ENCODE results near the gene UBE2R2. TPM values are rescaled to one million over a fixed set of nuclear protein-coding genes. Genes with fewer than 3 reads are reported as not detected.

UBE2R2 gene
- total and polyA plus RNA-seq, 2 donors, result 13.6 to 30.1 TPM

GRCh38 chr9:33923998-33924701 is 107.2 kb downstream of the UBE2R2 start:
- H3K4me1 ChIP-seq (ENCODE audit: control insufficient read depth in 2 of 2, insufficient read depth in 2 of 2, low read length in 2 of 2), result no peaks in the 10 kb centered on the region
- H3K9me3 ChIP-seq (ENCODE audit: control insufficient read depth in 2 of 2, insufficient read depth in 1 of 2, low read length in 1 of 2), result no peaks in the 10 kb centered on the region
- H3K4me3 ChIP-seq (ENCODE audit: low read length in 2 of 2), result no peak overlapping the region
- WGBS, result 93% methylated on average over 14 of the region's 14 CpGs
- H3K36me3 ChIP-seq (ENCODE audit: control insufficient read depth in 2 of 2, insufficient read depth in 2 of 2, low read length in 1 of 2), result peaks cover 85 to 99% of the 10 kb centered on the region in 2 donors
- no peaks in the 10 kb centered on the region for H3K27me3 ChIP-seq (ENCODE audit: control insufficient read depth in 2 of 2, insufficient read depth in 1 of 2, low read length in 1 of 2)
- H3K27ac ChIP-seq (ENCODE audit: low read depth in 1 of 2, low read length in 1 of 2), result no peak overlapping the region
- no peak for DNase-seq (ENCODE audit: low read depth in 6 of 9, low spot score in 9 of 9)

GRCh38 chr9:33924978-33925797 is 108.2 kb downstream of the UBE2R2 start:
- Histone ChIP-seq H3K4me3 (ENCODE audit: low read length in 2 of 2) (no peak overlapping the region), H3K27ac (ENCODE audit: low read depth in 1 of 2, low read length in 1 of 2) (no peak overlapping the region), H3K27me3 (ENCODE audit: control insufficient read depth in 2 of 2, insufficient read depth in 1 of 2, low read length in 1 of 2) (no peaks in the 10 kb centered on the region), H3K4me1 (ENCODE audit: control insufficient read depth in 2 of 2, insufficient read depth in 2 of 2, low read length in 2 of 2) (no peaks in the 10 kb centered on the region), H3K36me3 (ENCODE audit: control insufficient read depth in 2 of 2, insufficient read depth in 2 of 2, low read length in 1 of 2) (peaks cover 84 to 96% of the 10 kb centered on the region in 2 donors), H3K9me3 (ENCODE audit: control insufficient read depth in 2 of 2, insufficient read depth in 1 of 2, low read length in 1 of 2) (no peaks in the 10 kb centered on the region)
- peak in 8 of 9 donors; percentile 4 to 60 (median 24) for DNase-seq (ENCODE audit: low read depth in 6 of 9, low spot score in 9 of 9)
- WGBS, result 94% methylated on average over 17 of the region's 17 CpGs

GRCh38 chr9:33926746-33927485 is 110.0 kb downstream of the UBE2R2 start:
- no peaks in the 10 kb centered on the region for H3K27me3 ChIP-seq (ENCODE audit: control insufficient read depth in 2 of 2, insufficient read depth in 1 of 2, low read length in 1 of 2)
- 97% methylated on average over 17 of the region's 17 CpGs for WGBS
- DNase-seq (ENCODE audit: low read depth in 6 of 9, low spot score in 9 of 9), result no peak

GRCh38 chr9:33927694-33928093 is 110.7 kb downstream of the UBE2R2 start:
- DNase-seq (ENCODE audit: low read depth in 6 of 9, low spot score in 9 of 9), result no peak
- Histone ChIP-seq H3K4me1 (ENCODE audit: control insufficient read depth in 2 of 2, insufficient read depth in 2 of 2, low read length in 2 of 2) (no peaks in the 10 kb centered on the region), H3K9me3 (ENCODE audit: control insufficient read depth in 2 of 2, insufficient read depth in 1 of 2, low read length in 1 of 2) (no peaks in the 10 kb centered on the region), H3K27ac (ENCODE audit: low read depth in 1 of 2, low read length in 1 of 2) (no peak overlapping the region), H3K4me3 (ENCODE audit: low read length in 2 of 2) (no peak overlapping the region), H3K36me3 (ENCODE audit: control insufficient read depth in 2 of 2, insufficient read depth in 2 of 2, low read length in 1 of 2) (peaks cover 81 to 94% of the 10 kb centered on the region in 2 donors), H3K27me3 (ENCODE audit: control insufficient read depth in 2 of 2, insufficient read depth in 1 of 2, low read length in 1 of 2) (no peaks in the 10 kb centered on the region)
- WGBS, result 96% methylated on average over 15 of the region's 15 CpGs

More at GRCh38 chr9:33926746-33927485, 110.0 kb downstream of the UBE2R2 start:
- peaks cover 81 to 94% of the 10 kb centered on the region in 2 donors for H3K36me3 ChIP-seq (ENCODE audit: control insufficient read depth in 2 of 2, insufficient read depth in 2 of 2, low read length in 1 of 2)
- no peak overlapping the region for H3K4me3 ChIP-seq (ENCODE audit: low read length in 2 of 2)
- no peaks in the 10 kb centered on the region for H3K9me3 ChIP-seq (ENCODE audit: control insufficient read depth in 2 of 2, insufficient read depth in 1 of 2, low read length in 1 of 2)
- H3K27ac ChIP-seq (ENCODE audit: low read depth in 1 of 2, low read length in 1 of 2), result no peak overlapping the region
- no peaks in the 10 kb centered on the region for H3K4me1 ChIP-seq (ENCODE audit: control insufficient read depth in 2 of 2, insufficient read depth in 2 of 2, low read length in 2 of 2)

- Histone ChIP-seq H3K27me3 (ENCODE audit: control insufficient read depth in 2 of 2, insufficient read depth in 1 of 2, low read length in 1 of 2) (no peaks in the 10 kb centered on the region), H3K27ac (ENCODE audit: low read depth in 1 of 2, low read length in 1 of 2) (no peak overlapping the region), H3K9me3 (ENCODE audit: control insufficient read depth in 2 of 2, insufficient read depth in 1 of 2, low read length in 1 of 2) (no peaks in the 10 kb centered on the region), H3K36me3 (ENCODE audit: control insufficient read depth in 2 of 2, insufficient read depth in 2 of 2, low read length in 1 of 2) (peaks cover 75 to 93% of the 10 kb centered on the region in 2 donors), H3K4me1 (ENCODE audit: control insufficient read depth in 2 of 2, insufficient read depth in 2 of 2, low read length in 2 of 2) (no peaks in the 10 kb centered on the region), H3K4me3 (ENCODE audit: low read length in 2 of 2) (no peak overlapping the region)
- DNase-seq (ENCODE audit: low read depth in 6 of 9, low spot score in 9 of 9), result no peak
- 98% methylated on average over 3 of the region's 3 CpGs for WGBS
Observed at GRCh38 chr9:33931326-33931725, 114.4 kb downstream of the UBE2R2 start.

- no peaks in the 10 kb centered on the region for H3K27me3 ChIP-seq (ENCODE audit: control insufficient read depth in 2 of 2, insufficient read depth in 1 of 2, low read length in 1 of 2)
- no peaks in the 10 kb centered on the region for H3K4me1 ChIP-seq (ENCODE audit: control insufficient read depth in 2 of 2, insufficient read depth in 2 of 2, low read length in 2 of 2)
- DNase-seq (ENCODE audit: low read depth in 6 of 9, low spot score in 9 of 9), result no peak
- H3K9me3 ChIP-seq (ENCODE audit: control insufficient read depth in 2 of 2, insufficient read depth in 1 of 2, low read length in 1 of 2), result no peaks in the 10 kb centered on the region
- no peak overlapping the region for H3K27ac ChIP-seq (ENCODE audit: low read depth in 1 of 2, low read length in 1 of 2)
- no peak overlapping the region for H3K4me3 ChIP-seq (ENCODE audit: low read length in 2 of 2)
- WGBS, result 92% methylated on average over 20 of the region's 20 CpGs
- peaks cover 69 to 92% of the 10 kb centered on the region in 2 donors for H3K36me3 ChIP-seq (ENCODE audit: control insufficient read depth in 2 of 2, insufficient read depth in 2 of 2, low read length in 1 of 2)
Observed at GRCh38 chr9:33932078-33932807, 115.3 kb downstream of the UBE2R2 start.

GRCh38 chr9:33934188-33934878 is 117.4 kb downstream of the UBE2R2 start:
- no peak for DNase-seq (ENCODE audit: low read depth in 6 of 9, low spot score in 9 of 9)
- Histone ChIP-seq H3K27ac (ENCODE audit: low read depth in 1 of 2, low read length in 1 of 2) (no peak overlapping the region), H3K36me3 (ENCODE audit: control insufficient read depth in 2 of 2, insufficient read depth in 2 of 2, low read length in 1 of 2) (peaks cover 61 to 85% of the 10 kb centered on the region in 2 donors), H3K9me3 (ENCODE audit: control insufficient read depth in 2 of 2, insufficient read depth in 1 of 2, low read length in 1 of 2) (no peaks in the 10 kb centered on the region), H3K4me3 (ENCODE audit: low read length in 2 of 2) (no peak overlapping the region), H3K27me3 (ENCODE audit: control insufficient read depth in 2 of 2, insufficient read depth in 1 of 2, low read length in 1 of 2) (no peaks in the 10 kb centered on the region), H3K4me1 (ENCODE audit: control insufficient read depth in 2 of 2, insufficient read depth in 2 of 2, low read length in 2 of 2) (no peaks in the 10 kb centered on the region)
- WGBS, result 97% methylated on average over 5 of the region's 5 CpGs

All from thymus (tissue), 11 donors.